Stimulated activated naive CD8-positive, alpha-beta T cell treated with anti-CD3 and anti-CD28 coated beads, Interleukin-15, Interleukin-2, amounts not matched to agents 100 ng/mL and 50 ng/mL, for 24 hours (primary cell): ENCODE results near the gene MB21D2.
"Not testable (repeated sequence)": the region's sequence is repeated elsewhere in the genome, so short reads cannot be mapped to it uniquely, and the experiment has no call there.

Experiments
- H3K27ac Mint-ChIP-seq: one replicate; pipeline ENCODE4 v1.8.0; 2021; ENCODE audit warnings: mild to moderate bottlenecking, mixed read lengths
- H3K27me3 Mint-ChIP-seq: one replicate; pipeline ENCODE4 v1.8.0; 2021; ENCODE audit warnings: mixed read lengths
- H3K36me3 Mint-ChIP-seq: one replicate; pipeline ENCODE4 v1.8.0; 2021; ENCODE audit warnings: low read depth, mixed read lengths
- H3K4me1 Mint-ChIP-seq: one replicate; pipeline ENCODE4 v1.8.0; 2021; ENCODE audit warnings: low read depth, mixed read lengths
- H3K4me3 Mint-ChIP-seq: one replicate; pipeline ENCODE4 v1.8.0; 2021; ENCODE audit warnings: mild to moderate bottlenecking, mixed read lengths
- H3K9me3 Mint-ChIP-seq: one replicate; pipeline ENCODE4 v1.8.0; 2021; ENCODE audit warnings: mixed read lengths

MB21D2 gene

GRCh38 chr3:192917404-192918274 lies at the start of gene MB21D2:
Gene MB21D2, minus strand, starts transcription at chr3:192917856. Its CDS starts 16 bp downstream, at chr3:192917840.
- H3K27me3 Mint-ChIP-seq, result peaks cover 75% of the 10 kb centered on the region
- H3K4me1 Mint-ChIP-seq, result peaks cover 38% of the 10 kb centered on the region
- no peaks in the 10 kb centered on the region for H3K9me3 Mint-ChIP-seq
- H3K36me3 Mint-ChIP-seq, result no peaks in the 10 kb centered on the region
- peak within 1 kb of the TSS; percentile 92 for H3K4me3 Mint-ChIP-seq
- H3K27ac Mint-ChIP-seq, result peak within 1 kb of the TSS; percentile 78

- H3K4me1 Mint-ChIP-seq, H3K27me3 Mint-ChIP-seq, H3K4me3 Mint-ChIP-seq: not testable (repeated sequence)
Observed at GRCh38 chr3:192964959-192965719, 47.5 kb upstream of the MB21D2 start.

GRCh38 chr3:192959773-192960172 lies 42.1 kb upstream of the MB21D2 start:
- H3K27ac Mint-ChIP-seq, result no peak overlapping the region
- H3K9me3 Mint-ChIP-seq, result peaks cover 9% of the 10 kb centered on the region
- no peaks in the 10 kb centered on the region for H3K36me3 Mint-ChIP-seq
- H3K27me3 Mint-ChIP-seq, result no peaks in the 10 kb centered on the region
- no peak overlapping the region for H3K4me3 Mint-ChIP-seq
- peaks cover 28% of the 10 kb centered on the region for H3K4me1 Mint-ChIP-seq

More at GRCh38 chr3:192964959-192965719, 47.5 kb upstream of the MB21D2 start:
- not testable (repeated sequence) for H3K36me3 Mint-ChIP-seq, H3K27ac Mint-ChIP-seq, H3K9me3 Mint-ChIP-seq

- no peaks in the 10 kb centered on the region for H3K27me3 Mint-ChIP-seq
- H3K4me3 Mint-ChIP-seq, result no peak overlapping the region
- H3K4me1 Mint-ChIP-seq, result peaks cover 28% of the 10 kb centered on the region
- no peak overlapping the region for H3K27ac Mint-ChIP-seq
- H3K9me3 Mint-ChIP-seq, result peaks cover 14% of the 10 kb centered on the region
- no peaks in the 10 kb centered on the region for H3K36me3 Mint-ChIP-seq
Observed at GRCh38 chr3:192958219-192958872, 40.7 kb upstream of the MB21D2 start.

- Mint-ChIP-seq H3K27ac (peak overlapping the region; percentile 24), H3K36me3 (no peaks in the 10 kb centered on the region), H3K9me3 (peaks cover 17% of the 10 kb centered on the region), H3K4me3 (no peak overlapping the region), H3K27me3 (no peaks in the 10 kb centered on the region), H3K4me1 (peaks cover 28% of the 10 kb centered on the region)
Observed at GRCh38 chr3:192957441-192958021, 39.9 kb upstream of the MB21D2 start.

- no peak overlapping the region for H3K4me3 Mint-ChIP-seq
- H3K4me1 Mint-ChIP-seq, result peaks cover 19% of the 10 kb centered on the region
- H3K36me3 Mint-ChIP-seq, result no peaks in the 10 kb centered on the region
- H3K27ac Mint-ChIP-seq, result no peak overlapping the region
- H3K27me3 Mint-ChIP-seq, result no peaks in the 10 kb centered on the region
- peaks cover 12% of the 10 kb centered on the region for H3K9me3 Mint-ChIP-seq
Observed at GRCh38 chr3:192953926-192954325, 36.3 kb upstream of the MB21D2 start.

- no peaks in the 10 kb centered on the region for H3K9me3 Mint-ChIP-seq
- H3K4me1 Mint-ChIP-seq, result no peaks in the 10 kb centered on the region
- H3K4me3 Mint-ChIP-seq, result no peak overlapping the region
- H3K36me3 Mint-ChIP-seq, result no peaks in the 10 kb centered on the region
- no peaks in the 10 kb centered on the region for H3K27me3 Mint-ChIP-seq
- no peak overlapping the region for H3K27ac Mint-ChIP-seq
Observed at GRCh38 chr3:192947421-192947820, 29.8 kb upstream of the MB21D2 start.

GRCh38 chr3:192943393-192943792 lies 25.7 kb upstream of the MB21D2 start:
- Mint-ChIP-seq H3K4me3 (no peak overlapping the region), H3K36me3 (no peaks in the 10 kb centered on the region), H3K27ac (no peak overlapping the region), H3K9me3 (no peaks in the 10 kb centered on the region), H3K27me3 (no peaks in the 10 kb centered on the region), H3K4me1 (no peaks in the 10 kb centered on the region)

- Mint-ChIP-seq H3K4me1 (no peaks in the 10 kb centered on the region), H3K27me3 (no peaks in the 10 kb centered on the region), H3K36me3 (no peaks in the 10 kb centered on the region), H3K4me3 (no peak overlapping the region), H3K9me3 (no peaks in the 10 kb centered on the region), H3K27ac (no peak overlapping the region)
Observed at GRCh38 chr3:192942625-192943024, 25.0 kb upstream of the MB21D2 start.

GRCh38 chr3:192940129-192940528 lies 22.5 kb upstream of the MB21D2 start:
- Mint-ChIP-seq H3K36me3 (no peaks in the 10 kb centered on the region), H3K4me1 (peaks cover under 1% of the 10 kb centered on the region), H3K27me3 (no peaks in the 10 kb centered on the region)

GRCh38 chr3:192935441-192935840 lies 17.8 kb upstream of the MB21D2 start:
- Mint-ChIP-seq H3K27me3 (no peaks in the 10 kb centered on the region), H3K4me3 (no peak overlapping the region), H3K27ac (no peak overlapping the region), H3K4me1 (peaks cover 4% of the 10 kb centered on the region), H3K9me3 (no peaks in the 10 kb centered on the region), H3K36me3 (no peaks in the 10 kb centered on the region)

More at GRCh38 chr3:192940129-192940528, 22.5 kb upstream of the MB21D2 start:
- Mint-ChIP-seq H3K9me3 (no peaks in the 10 kb centered on the region), H3K27ac (no peak overlapping the region), H3K4me3 (no peak overlapping the region)

GRCh38 chr3:192933779-192934460 lies 16.3 kb upstream of the MB21D2 start:
- Mint-ChIP-seq H3K9me3 (no peaks in the 10 kb centered on the region), H3K4me3 (no peak overlapping the region), H3K36me3 (no peaks in the 10 kb centered on the region), H3K27me3 (no peaks in the 10 kb centered on the region), H3K27ac (no peak overlapping the region), H3K4me1 (peaks cover 4% of the 10 kb centered on the region)

GRCh38 chr3:192933259-192933658 lies 15.6 kb upstream of the MB21D2 start:
- H3K4me3 Mint-ChIP-seq, result no peak overlapping the region
- no peaks in the 10 kb centered on the region for H3K9me3 Mint-ChIP-seq
- no peak overlapping the region for H3K27ac Mint-ChIP-seq
- no peaks in the 10 kb centered on the region for H3K27me3 Mint-ChIP-seq
- peaks cover 4% of the 10 kb centered on the region for H3K4me1 Mint-ChIP-seq
- H3K36me3 Mint-ChIP-seq, result no peaks in the 10 kb centered on the region

- Mint-ChIP-seq H3K36me3 (no peaks in the 10 kb centered on the region), H3K4me3 (no peak overlapping the region)
Observed at GRCh38 chr3:192931825-192932224, 14.2 kb upstream of the MB21D2 start.

More at GRCh38 chr3:192931825-192932224, 14.2 kb upstream of the MB21D2 start:
- H3K4me1 Mint-ChIP-seq, result peaks cover 4% of the 10 kb centered on the region
- no peak overlapping the region for H3K27ac Mint-ChIP-seq
- peaks cover 4% of the 10 kb centered on the region for H3K27me3 Mint-ChIP-seq
- H3K9me3 Mint-ChIP-seq, result no peaks in the 10 kb centered on the region
